Measurements from ENCODE around the gene SPAG4. TPM values are rescaled to one million over a fixed set of nuclear protein-coding genes. Genes with fewer than 3 reads are reported as not detected.

The SPAG4 gene
- total RNA-seq, 2 experiments from 2014 or later: 7.5 to 9.4 TPM

DNA sequence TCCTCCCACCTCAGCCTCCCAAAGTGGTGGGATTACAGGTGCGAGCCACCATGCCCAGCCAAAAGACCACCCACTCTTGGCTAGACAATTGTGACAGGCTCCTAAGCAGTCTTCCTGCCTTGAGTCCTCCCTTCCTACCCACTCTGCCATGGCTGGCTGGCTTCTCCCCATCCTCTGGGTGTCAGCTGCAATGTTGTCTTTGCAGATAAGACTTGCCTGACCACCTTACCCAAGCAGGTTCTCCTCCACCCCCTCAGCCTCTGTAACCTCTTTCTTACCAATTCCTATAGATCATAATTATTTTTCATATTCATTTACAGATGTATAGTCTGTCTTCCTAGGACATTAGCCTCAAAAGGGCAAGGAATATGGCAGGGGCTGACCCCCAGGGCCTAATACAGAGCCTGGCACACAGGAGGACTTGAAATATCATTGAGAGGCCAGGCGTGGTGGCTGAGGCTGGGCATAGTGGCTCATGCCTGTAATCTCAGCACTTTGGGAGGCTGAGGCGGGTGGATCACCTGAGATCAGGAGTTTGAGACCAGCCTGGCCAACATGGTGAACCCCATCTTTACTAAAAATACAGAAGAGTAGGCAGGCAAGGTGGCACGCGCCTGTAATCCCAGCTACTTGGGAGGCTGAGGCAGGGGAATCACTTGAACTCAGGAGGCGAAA lies 28.7 kb upstream of the SPAG4 start:
- intact Hi-C loops (cut with micrococcal nuclease): no loop called here
- POLR2A ChIA-PET: no interaction called here
- H3K36me3 Mint-ChIP-seq: no peaks in the 10 kb centered on the region
- CTCF ChIA-PET: interaction anchor here (0.6 to 0.8 kb wide), 2 partner anchors 123 to 133 kb away, joined by 3 read pairs; no protein-coding TSS in a partner anchor
- H3K27me3 Mint-ChIP-seq: no peaks in the 10 kb centered on the region
- H3K4me1 Mint-ChIP-seq (ENCODE audit: low read depth): no peaks in the 10 kb centered on the region
- H3K9me3 Mint-ChIP-seq: peaks cover 4% of the 10 kb centered on the region
- no peak overlapping the region for H3K4me3 Mint-ChIP-seq
- no peak for DNase-seq
- no peak overlapping the region for H3K27ac Mint-ChIP-seq

- POLR2A ChIA-PET: no interaction called here
Measured at GRCh38 chr20:35587436-35587835, 28.2 kb upstream of the SPAG4 start.

DNA sequence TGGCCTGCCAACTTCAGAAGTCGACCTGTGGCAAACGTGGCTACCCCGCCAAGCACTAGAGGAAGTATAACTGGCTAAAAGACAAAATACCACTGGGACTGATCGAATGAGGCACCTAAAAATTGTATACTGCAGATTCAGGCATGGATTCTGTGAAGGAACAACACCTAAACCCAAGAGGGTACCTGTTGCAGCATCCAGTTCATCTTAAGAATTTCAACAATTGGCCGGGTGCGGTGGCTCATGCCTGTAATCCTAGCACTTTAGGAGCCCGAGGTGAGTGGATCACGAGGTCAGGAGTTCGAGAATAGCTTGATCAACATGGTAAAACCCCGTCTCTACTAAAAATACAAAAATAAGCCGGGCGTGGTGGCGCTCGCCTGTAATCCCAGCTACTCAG lies 27.2 kb upstream of the SPAG4 start:
- Mint-ChIP-seq H3K27ac (no peak overlapping the region), H3K9me3 (no peaks in the 10 kb centered on the region), H3K36me3 (no peaks in the 10 kb centered on the region), H3K4me3 (no peak overlapping the region), H3K4me1 (ENCODE audit: low read depth) (no peaks in the 10 kb centered on the region), H3K27me3 (no peaks in the 10 kb centered on the region)
- no peak for DNase-seq
- ChIA-PET CTCF (no interaction called here), POLR2A (no interaction called here)
- intact Hi-C loops (cut with micrococcal nuclease): no loop called here

More at GRCh38 chr20:35587436-35587835, 28.2 kb upstream of the SPAG4 start:
- Mint-ChIP-seq H3K27me3 (no peaks in the 10 kb centered on the region), H3K27ac (no peak overlapping the region), H3K36me3 (no peaks in the 10 kb centered on the region), H3K4me1 (ENCODE audit: low read depth) (no peaks in the 10 kb centered on the region), H3K9me3 (peaks cover under 1% of the 10 kb centered on the region), H3K4me3 (no peak overlapping the region)
- intact Hi-C loops (cut with micrococcal nuclease): no loop called here
- DNase-seq: no peak
- CTCF ChIA-PET: interaction anchor here (0.8 kb wide), 1 partner anchor 123 kb away, joined by 3 read pairs; no protein-coding TSS in a partner anchor

DNA sequence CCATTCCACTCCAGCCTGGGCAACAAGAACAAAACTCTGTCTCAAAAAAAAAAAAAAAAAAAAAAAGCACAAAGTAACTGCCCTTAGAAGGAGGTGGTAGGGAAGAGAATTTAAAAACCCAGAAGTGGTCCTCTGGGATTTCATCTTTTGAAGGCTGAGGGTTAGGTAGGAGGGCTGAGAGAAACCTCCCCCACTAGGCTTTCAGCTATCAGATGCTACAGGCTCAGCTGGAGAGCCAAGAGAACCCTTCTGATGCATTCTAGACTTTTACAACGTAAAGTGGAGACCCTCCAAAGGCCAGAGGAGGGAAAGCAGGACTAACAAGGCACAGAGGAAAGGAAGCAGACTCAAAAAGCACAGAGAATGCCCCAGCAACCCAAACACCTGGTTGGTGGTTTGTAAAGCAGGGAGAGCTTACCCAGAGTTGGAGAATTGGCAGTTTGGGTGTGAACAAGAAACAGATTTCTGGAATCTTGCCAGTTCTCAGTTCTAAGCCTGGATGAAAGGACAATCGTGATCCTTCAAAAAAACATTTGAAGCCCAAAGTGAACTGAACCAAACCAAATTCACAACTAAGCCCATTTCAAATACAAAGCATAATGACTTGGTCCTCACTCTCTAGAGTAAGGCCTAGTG lies 23.2 kb upstream of the SPAG4 start:
- Mint-ChIP-seq H3K27ac (no peak overlapping the region), H3K27me3 (no peaks in the 10 kb centered on the region), H3K4me3 (no peak overlapping the region), H3K4me1 (ENCODE audit: low read depth) (no peaks in the 10 kb centered on the region), H3K9me3 (no peaks in the 10 kb centered on the region), H3K36me3 (no peaks in the 10 kb centered on the region)
- intact Hi-C loops (cut with micrococcal nuclease): no loop called here
- ChIA-PET POLR2A (interaction anchor here (0.6 kb wide), 1 partner anchor 21 kb away, joined by 3 read pairs; no protein-coding TSS in a partner anchor), CTCF (no interaction called here)
- no peak for DNase-seq

GRCh38 chr20:35595456-35595855 lies 20.2 kb upstream of the SPAG4 start:
- no peaks in the 10 kb centered on the region for H3K4me1 Mint-ChIP-seq (ENCODE audit: low read depth)
- H3K27ac Mint-ChIP-seq: no peak overlapping the region
- ChIA-PET POLR2A (no interaction called here), CTCF (interaction anchor here (1.7 kb wide), 1 partner anchor 24 kb away, joined by 4 read pairs; no protein-coding TSS in a partner anchor)
- H3K27me3 Mint-ChIP-seq: peaks cover 1% of the 10 kb centered on the region
- intact Hi-C loops (cut with micrococcal nuclease): no loop called here
- DNase-seq: no peak
- H3K36me3 Mint-ChIP-seq: no peaks in the 10 kb centered on the region
- no peak overlapping the region for H3K4me3 Mint-ChIP-seq
- no peaks in the 10 kb centered on the region for H3K9me3 Mint-ChIP-seq

- Mint-ChIP-seq H3K36me3 (no peaks in the 10 kb centered on the region), H3K27me3 (peaks cover 3% of the 10 kb centered on the region), H3K9me3 (no peaks in the 10 kb centered on the region), H3K4me1 (ENCODE audit: low read depth) (peaks cover 2% of the 10 kb centered on the region), H3K27ac (no peak overlapping the region), H3K4me3 (no peak overlapping the region)
- no peak for DNase-seq
- intact Hi-C loops (cut with micrococcal nuclease): no loop called here
- CTCF ChIA-PET: interaction anchor here (1.7 kb wide), 1 partner anchor 24 kb away, joined by 4 read pairs; no protein-coding TSS in a partner anchor
- POLR2A ChIA-PET: no interaction called here
Measured at GRCh38 chr20:35595901-35596300, 19.7 kb upstream of the SPAG4 start.

DNA sequence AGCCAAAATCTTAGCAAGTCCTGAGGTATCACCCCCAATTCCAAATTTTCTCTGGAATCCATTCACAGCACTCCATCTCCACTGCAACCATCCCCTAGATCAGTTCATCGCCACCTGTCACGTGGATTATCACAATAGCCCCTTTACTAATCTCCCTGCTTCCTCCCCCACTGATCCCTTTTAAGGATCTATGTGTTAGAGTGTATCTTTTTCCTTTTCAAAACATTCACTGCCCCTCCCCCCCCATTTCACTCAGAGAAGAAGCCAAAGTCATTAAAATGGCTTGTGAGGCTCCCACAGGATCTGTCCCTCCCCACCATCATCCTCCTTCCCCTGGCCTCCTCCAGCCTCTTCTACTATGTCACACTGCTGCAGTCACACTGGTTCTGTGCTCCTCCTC lies 18.4 kb upstream of the SPAG4 start:
- H3K4me3 Mint-ChIP-seq: no peak overlapping the region
- DNase-seq: no peak
- H3K4me1 Mint-ChIP-seq (ENCODE audit: low read depth): peaks cover 9% of the 10 kb centered on the region
- ChIA-PET CTCF (interaction anchor here (1.7 kb wide), 1 partner anchor 22 kb away, joined by 4 read pairs; no protein-coding TSS in a partner anchor), POLR2A (interaction anchor here (0.6 kb wide), 1 partner anchor 170 kb away, joined by 3 read pairs; no protein-coding TSS in a partner anchor)
- H3K9me3 Mint-ChIP-seq: no peaks in the 10 kb centered on the region
- no peaks in the 10 kb centered on the region for H3K36me3 Mint-ChIP-seq
- H3K27ac Mint-ChIP-seq: no peak overlapping the region
- peaks cover 10% of the 10 kb centered on the region for H3K27me3 Mint-ChIP-seq
- intact Hi-C loops (cut with micrococcal nuclease): no loop called here

GRCh38 chr20:35598476-35598875 lies 17.2 kb upstream of the SPAG4 start:
- POLR2A ChIA-PET: no interaction called here

GRCh38 chr20:35598899-35599775 lies 16.5 kb upstream of the SPAG4 start:
- no peak for DNase-seq
- Mint-ChIP-seq H3K4me1 (ENCODE audit: low read depth) (peaks cover 9% of the 10 kb centered on the region), H3K4me3 (no peak overlapping the region), H3K9me3 (no peaks in the 10 kb centered on the region), H3K27me3 (peaks cover 18% of the 10 kb centered on the region), H3K27ac (no peak overlapping the region), H3K36me3 (no peaks in the 10 kb centered on the region)
- intact Hi-C loops (cut with micrococcal nuclease): no loop called here
- ChIA-PET POLR2A (no interaction called here), CTCF (no interaction called here)

More at GRCh38 chr20:35598476-35598875, 17.2 kb upstream of the SPAG4 start:
- no peaks in the 10 kb centered on the region for H3K36me3 Mint-ChIP-seq
- H3K4me1 Mint-ChIP-seq (ENCODE audit: low read depth): peaks cover 9% of the 10 kb centered on the region
- intact Hi-C loops (cut with micrococcal nuclease): no loop called here
- no peaks in the 10 kb centered on the region for H3K9me3 Mint-ChIP-seq
- DNase-seq: no peak
- H3K27ac Mint-ChIP-seq: no peak overlapping the region
- CTCF ChIA-PET: no interaction called here
- peaks cover 17% of the 10 kb centered on the region for H3K27me3 Mint-ChIP-seq
- no peak overlapping the region for H3K4me3 Mint-ChIP-seq

- Mint-ChIP-seq H3K27me3 (peaks cover 18% of the 10 kb centered on the region), H3K4me1 (ENCODE audit: low read depth) (peaks cover 9% of the 10 kb centered on the region), H3K4me3 (no peak overlapping the region), H3K9me3 (no peaks in the 10 kb centered on the region), H3K36me3 (no peaks in the 10 kb centered on the region), H3K27ac (no peak overlapping the region)
- intact Hi-C loops (cut with micrococcal nuclease): loop anchor here (5.0 kb wide), 2 partner anchors 283 to 353 kb away; partner anchors contain the start of gene SCAND1
- no peak for DNase-seq
- CTCF ChIA-PET: no interaction called here
- POLR2A ChIA-PET: interaction anchor here (2.1 kb wide), 1 partner anchor 57 kb away, joined by 8 read pairs; the partner anchor contains the start of gene ERGIC3
Measured at GRCh38 chr20:35599776-35600120, 15.9 kb upstream of the SPAG4 start.

- no peaks in the 10 kb centered on the region for H3K36me3 Mint-ChIP-seq
- H3K27me3 Mint-ChIP-seq: peaks cover 18% of the 10 kb centered on the region
- peaks cover 9% of the 10 kb centered on the region for H3K4me1 Mint-ChIP-seq (ENCODE audit: low read depth)
- H3K9me3 Mint-ChIP-seq: no peaks in the 10 kb centered on the region
- no peak for DNase-seq
- H3K27ac Mint-ChIP-seq: no peak overlapping the region
- intact Hi-C loops (cut with micrococcal nuclease): loop anchor here (5.0 kb wide), 2 partner anchors 282 to 352 kb away; partner anchors contain the start of gene SCAND1
- H3K4me3 Mint-ChIP-seq: no peak overlapping the region
- ChIA-PET POLR2A (interaction anchor here (2.1 kb wide), 1 partner anchor 58 kb away, joined by 8 read pairs; the partner anchor contains the start of gene ERGIC3), CTCF (interaction anchor here (0.6 to 2.0 kb wide), 18 partner anchors 11 to 503 kb away, joined by 3 to 16 read pairs (median 5); partner anchors contain the start of genes ERGIC3, NFS1, ROMO1 and SCAND1)
Measured at GRCh38 chr20:35600176-35600992, 15.2 kb upstream of the SPAG4 start.
